Esophagus squamous epithelium (tissue), 5 donors: ENCODE results near the gene KANSL3. TPM values are rescaled to one million over a fixed set of nuclear protein-coding genes. Genes with fewer than 3 reads are reported as not detected.
"Not testable (repeated sequence)": the region's sequence is repeated elsewhere in the genome, so short reads cannot be mapped to it uniquely, and the experiment has no call there.

Experiments used
- DNase-seq: peaks from one replicate; lab custom pipeline; 2025; lab: John Stamatoyannopoulos, UW
- H3K27ac ChIP-seq, 4 donors: fragments of 200-600 bp; sonication (generic); one replicate each; pipeline ENCODE4 v1.5.1; 2016 to 2019; ENCODE audit warnings: mild to moderate bottlenecking in 1 of 4
- H3K27me3 ChIP-seq, 4 donors: fragments of 200-600 bp; sonication (generic); 1 replicate in 3 of 4; 2 replicates in 1 of 4; pipeline versions ENCODE4 v1.5.1 to v1.6.0; 2017 to 2021; ENCODE audit warnings: antibody characterized with exemption in 1 of 4
- H3K36me3 ChIP-seq, 3 donors: fragments of 200-600 bp; sonication (generic); one replicate each; pipeline ENCODE4 v1.5.1; 2016 to 2019
- H3K4me1 ChIP-seq, 3 donors: fragments of 200-600 bp; sonication (generic); one replicate each; pipeline ENCODE4 v1.5.1; 2017 to 2019
- H3K4me3 ChIP-seq, 4 donors: fragments of 200-600 bp; sonication (generic); 1 replicate in 3 of 4; 2 replicates in 1 of 4; pipeline ENCODE4 v1.5.1; 2016 to 2019; ENCODE audit warnings: mild to moderate bottlenecking in 2 of 4, moderate library complexity in 1 of 4
- H3K9me3 ChIP-seq, 3 donors: fragments of 200-600 bp; sonication (generic); one replicate each; pipeline ENCODE4 v1.5.1; 2016 to 2019
- CTCF ChIP-seq, 6 experiments: fragments of 450-650 bp in 4 of 6; fragments of 200-600 bp in 2 of 6; sonication (generic) in 2 of 6; IDR thresholded peaks; one replicate each; pipeline ENCODE4 v1.5.1; 2016 to 2019; ENCODE audit warnings: antibody characterized with exemption in 6 of 6, mild to moderate bottlenecking in 4 of 6, moderate library complexity in 4 of 6
- POLR2A ChIP-seq, 4 donors: fragments of 450-650 bp; IDR thresholded peaks; one replicate each; pipeline ENCODE4 v1.6.1; 2017; ENCODE audit warnings: antibody characterized with exemption in 4 of 4, mild to moderate bottlenecking in 4 of 4, moderate library complexity in 3 of 4
- WGBS, 2 donors: methylation state at CpG; one replicate each; pipeline ENCODE4 v1.1.5; 2018; 5-methylcytosine and 5-hydroxymethylcytosine counted together
- intact Hi-C: fragments of 100-400 bp; cut with DNase I; formaldehyde crosslinking; loops from one replicate; pipeline ENCODE4 v1.15.0; 2022
- total RNA-seq, 4 donors: library from RNA; depleted of rRNA; stranded (reverse); fragments of >200 nt; gene quantifications; one replicate each; pipeline ENCODE4 v1.1.0, GENCODE V29; 2016
- donor health status: DM: yes; HTN: yes; CAD: no.

The KANSL3 gene
- total RNA-seq, 4 donors from 2014 or later = 16.0 to 45.2 (median 18.1) TPM

DNA sequence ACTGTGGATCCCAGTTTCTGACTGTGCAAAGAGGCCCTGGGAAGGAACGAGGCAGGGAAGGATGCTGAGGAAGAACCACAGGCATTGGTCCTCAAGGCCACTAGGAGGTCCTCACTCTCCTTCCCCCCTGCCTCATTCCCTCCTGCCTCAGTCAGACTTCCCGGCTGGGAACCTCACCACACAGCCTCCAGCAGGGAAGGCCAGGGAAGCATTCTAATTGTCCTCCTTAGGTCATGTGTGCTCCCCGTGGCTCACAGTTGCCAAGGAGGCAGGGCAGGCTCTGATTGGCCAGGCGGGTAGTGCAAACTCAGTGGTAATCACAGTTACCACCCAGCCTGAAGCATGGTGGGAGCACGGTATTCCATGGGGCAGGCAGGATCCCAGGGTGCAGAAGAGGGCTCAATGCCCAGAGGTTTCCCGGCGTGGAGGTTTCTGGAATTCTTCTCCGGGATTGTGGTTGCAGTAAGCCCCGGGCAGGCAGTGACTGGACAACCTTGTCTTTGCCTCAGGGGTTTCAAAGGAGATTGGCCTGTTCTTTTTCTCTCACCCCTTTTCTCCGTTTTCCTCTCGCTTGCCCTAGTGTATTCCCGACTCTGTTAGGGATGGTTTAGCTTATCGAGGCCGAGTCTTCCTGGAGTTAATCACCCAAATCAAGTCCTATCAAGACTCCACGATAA is 31.6 kb upstream of the KANSL3 start:
- Histone ChIP-seq H3K27me3 (no peaks in the 10 kb centered on the region), H3K4me1 (peaks cover 6 to 15% (median 6%) of the 10 kb centered on the region in 3 donors), H3K36me3 (no peaks in the 10 kb centered on the region), H3K27ac (no peak overlapping the region), H3K4me3 (no peak overlapping the region), H3K9me3 (no peaks in the 10 kb centered on the region)
- WGBS, 2 donors = 42 to 53% methylated on average over 10 of the region's 15 CpGs
- TF ChIP-seq CTCF (IDR thresholded peaks at IDR 0.05) (no peak), POLR2A (IDR thresholded peaks at IDR 0.05) (no peak)
- DNase-seq = no peak
- intact Hi-C loops = no loop called here

DNA sequence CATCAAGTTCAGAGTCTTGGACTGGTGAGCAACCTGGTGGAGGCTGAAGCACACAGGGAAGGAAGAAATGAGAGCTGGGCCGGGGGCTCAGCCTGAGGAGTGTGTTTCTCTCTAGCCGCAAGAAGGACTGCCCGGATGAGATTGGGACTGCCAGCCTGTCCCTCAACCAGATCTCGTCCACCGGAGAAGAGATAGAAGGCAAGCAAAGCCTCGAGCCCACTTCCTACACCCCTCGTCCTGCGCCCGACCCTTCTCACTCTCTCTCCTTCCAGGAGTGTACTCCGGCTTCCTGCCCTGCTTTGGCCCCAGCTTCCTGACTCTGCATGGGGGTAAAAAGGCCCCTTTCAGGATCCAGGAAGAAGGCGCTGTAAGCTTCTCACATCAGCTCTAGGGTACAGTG is 30.7 kb upstream of the KANSL3 start:
- 82 to 84% methylated on average over 6 to 11 of the region's 11 CpGs for WGBS, 2 donors
- Histone ChIP-seq H3K36me3 (no peaks in the 10 kb centered on the region), H3K4me3 (no peak overlapping the region), H3K4me1 (peaks cover 6 to 15% (median 6%) of the 10 kb centered on the region in 3 donors), H3K27ac (no peak overlapping the region), H3K9me3 (no peaks in the 10 kb centered on the region), H3K27me3 (no peaks in the 10 kb centered on the region)
- DNase-seq = no peak
- TF ChIP-seq POLR2A (IDR thresholded peaks at IDR 0.05) = no peak
- no peak for TF ChIP-seq CTCF (IDR thresholded peaks at IDR 0.05)
- intact Hi-C loops = no loop called here

GRCh38 chr2:96665717-96666116 is 27.6 kb upstream of the KANSL3 start:
- DNase-seq, intact Hi-C loops, H3K9me3 ChIP-seq, H3K4me3 ChIP-seq, H3K27me3 ChIP-seq, H3K36me3 ChIP-seq: not testable (repeated sequence)
- Histone ChIP-seq H3K4me1 (peaks cover 6 to 15% (median 6%) of the 10 kb centered on the region in 3 donors), H3K27ac (peak overlapping the region in 2 of 4 donors; percentile 61 to 68)
- 86 to 91% methylated on average over 3 of the region's 3 CpGs for WGBS, 2 donors

GRCh38 chr2:96665083-96665569 is 27.0 kb upstream of the KANSL3 start:
- Histone ChIP-seq H3K27ac (peak overlapping the region in 2 of 4 donors; percentile 61 to 70), H3K4me1 (peaks cover 6 to 15% (median 6%) of the 10 kb centered on the region in 3 donors), H3K36me3 (no peaks in the 10 kb centered on the region), H3K4me3 (no peak overlapping the region), H3K9me3 (no peaks in the 10 kb centered on the region), H3K27me3 (no peaks in the 10 kb centered on the region)
- intact Hi-C loops = no loop called here
- WGBS, 2 donors = 42 to 55% methylated on average over 3 of the region's 3 CpGs
- TF ChIP-seq CTCF (IDR thresholded peaks at IDR 0.05) (no peak), POLR2A (IDR thresholded peaks at IDR 0.05) (no peak)
- no peak for DNase-seq

- DNase-seq = no peak
- 82 to 83% methylated on average over 3 of the region's 3 CpGs for WGBS, 2 donors
- intact Hi-C loops = no loop called here
- TF ChIP-seq CTCF (IDR thresholded peaks at IDR 0.05) (no peak), POLR2A (IDR thresholded peaks at IDR 0.05) (no peak)
- Histone ChIP-seq H3K36me3 (no peaks in the 10 kb centered on the region), H3K4me1 (peaks cover 6 to 15% (median 6%) of the 10 kb centered on the region in 3 donors), H3K27me3 (no peaks in the 10 kb centered on the region), H3K9me3 (no peaks in the 10 kb centered on the region), H3K4me3 (no peak overlapping the region), H3K27ac (peak overlapping the region in 2 of 4 donors; percentile 61 to 70)
These were observed 26.3 kb upstream of the KANSL3 start for GRCh38 chr2:96664366-96664925.
